Measurements from ENCODE around the gene NTMT2.
"Not testable (repeated sequence)": the region's sequence is repeated elsewhere in the genome, so short reads cannot be mapped to it uniquely, and the experiment has no call there.

NTMT2 gene

GRCh38 chr1:170156594-170156993 is 10.8 kb downstream of the NTMT2 start:
- DNase-seq, result no peak

- DNase-seq, result no peak
These were observed 12.1 kb downstream of the NTMT2 start for GRCh38 chr1:170157820-170158219.

- DNase-seq, result no peak
These were observed 16.9 kb downstream of the NTMT2 start for GRCh38 chr1:170162459-170163246.

- DNase-seq, result no peak
These were observed 18.5 kb downstream of the NTMT2 start for GRCh38 chr1:170164103-170164763.

DNA sequence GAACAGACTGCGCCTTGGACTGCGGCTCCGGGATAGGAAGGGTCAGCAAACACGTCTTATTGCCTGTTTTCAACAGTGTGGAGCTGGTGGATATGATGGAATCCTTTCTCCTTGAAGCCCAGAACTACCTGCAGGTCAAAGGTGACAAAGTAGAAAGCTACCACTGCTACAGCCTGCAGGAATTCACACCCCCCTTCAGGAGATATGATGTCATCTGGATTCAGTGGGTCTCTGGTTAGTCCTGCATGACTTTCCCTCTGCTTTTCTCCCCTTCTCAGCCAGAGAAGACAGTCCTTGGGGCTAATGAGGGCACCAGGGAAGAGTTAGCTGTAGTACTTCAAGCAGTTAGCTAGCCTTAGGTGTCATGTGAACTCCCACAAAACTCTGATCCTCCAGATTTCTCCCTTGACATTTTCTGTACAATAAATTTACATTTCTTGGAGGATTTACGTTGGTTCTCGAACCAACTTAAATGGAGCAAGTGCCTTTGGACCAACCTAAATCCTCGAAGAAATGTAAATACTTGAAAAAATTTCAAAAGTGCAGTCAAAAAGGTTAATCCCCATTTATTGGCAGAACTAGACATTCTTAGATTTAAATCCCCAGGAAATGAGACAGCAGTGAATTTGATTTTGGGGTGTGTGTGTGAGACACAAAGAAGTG is 20.9 kb downstream of the NTMT2 start:
- DNase-seq, result no peak

DNA sequence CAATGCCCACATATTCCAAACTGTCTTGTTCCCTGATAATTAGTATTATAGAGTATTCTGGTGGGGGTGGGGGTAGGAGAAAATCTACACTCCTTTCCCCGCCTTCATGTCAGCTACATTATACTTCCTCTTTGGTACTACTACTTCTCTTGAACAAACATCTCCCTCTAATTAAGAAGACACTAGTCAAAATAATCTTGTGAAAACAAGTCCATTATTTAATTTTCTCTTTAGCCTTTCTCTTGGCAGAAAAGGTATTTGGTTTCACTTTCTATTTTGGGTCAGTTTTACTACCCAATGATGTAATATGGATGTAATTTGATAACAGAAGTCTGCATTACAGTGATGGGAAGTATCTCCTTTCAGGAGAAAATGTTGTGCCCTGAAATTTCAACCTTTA is 22.5 kb downstream of the NTMT2 start:
- no peak for DNase-seq

- DNase-seq, result not testable (repeated sequence)
These were observed 24.8 kb downstream of the NTMT2 start for GRCh38 chr1:170170513-170170912.

DNA sequence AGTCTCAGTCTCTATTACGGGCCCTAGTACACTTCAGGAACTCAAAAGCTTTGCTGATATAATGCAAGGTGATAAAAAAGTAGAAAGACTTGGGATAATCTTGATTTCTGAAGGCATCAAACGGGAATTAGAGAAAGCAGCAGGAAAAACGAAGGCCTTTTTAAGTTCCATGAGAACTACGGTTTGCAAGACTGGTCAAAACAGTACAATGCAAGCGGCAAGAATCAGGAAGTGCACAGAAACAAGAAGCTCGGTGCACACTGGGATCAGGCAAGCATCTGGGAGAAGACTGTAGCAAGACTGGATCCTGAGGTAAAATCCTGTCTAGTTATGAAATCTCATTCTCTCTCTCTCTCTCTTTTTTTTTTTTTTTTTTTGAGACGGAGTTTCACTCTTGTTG is 28.6 kb downstream of the NTMT2 start:
- no peak for DNase-seq

GRCh38 chr1:170175041-170175440 is 29.3 kb downstream of the NTMT2 start:
- DNase-seq, result no peak

- no peak for DNase-seq
These were observed 29.7 kb downstream of the NTMT2 start for GRCh38 chr1:170175484-170175883.

GRCh38 chr1:170176772-170177171 is 31.0 kb downstream of the NTMT2 start:
- no peak for DNase-seq

DNA sequence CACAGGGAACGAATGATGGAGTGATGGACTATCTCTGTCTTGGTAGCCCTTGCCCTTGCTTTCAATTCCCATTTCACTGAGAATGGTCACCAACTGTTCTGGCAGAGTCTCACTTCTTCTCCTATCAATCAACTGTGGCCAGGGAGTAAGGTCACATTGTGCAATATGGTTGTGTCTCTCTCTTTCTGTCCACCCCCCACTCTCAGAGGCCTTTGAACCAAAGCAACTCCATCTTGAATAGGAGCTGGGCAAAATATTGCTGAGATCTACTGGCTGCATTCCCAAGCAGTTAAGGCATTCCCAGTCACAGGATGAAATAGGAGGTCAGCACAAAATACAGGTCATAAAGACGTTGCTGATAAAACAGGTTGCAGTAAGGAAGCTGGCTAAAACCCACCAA is 36.7 kb downstream of the NTMT2 start:
- DNase-seq, result no peak

GRCh38 chr1:170192546-170192945 is 46.8 kb downstream of the NTMT2 start:
- DNase-seq, result no peak

DNA sequence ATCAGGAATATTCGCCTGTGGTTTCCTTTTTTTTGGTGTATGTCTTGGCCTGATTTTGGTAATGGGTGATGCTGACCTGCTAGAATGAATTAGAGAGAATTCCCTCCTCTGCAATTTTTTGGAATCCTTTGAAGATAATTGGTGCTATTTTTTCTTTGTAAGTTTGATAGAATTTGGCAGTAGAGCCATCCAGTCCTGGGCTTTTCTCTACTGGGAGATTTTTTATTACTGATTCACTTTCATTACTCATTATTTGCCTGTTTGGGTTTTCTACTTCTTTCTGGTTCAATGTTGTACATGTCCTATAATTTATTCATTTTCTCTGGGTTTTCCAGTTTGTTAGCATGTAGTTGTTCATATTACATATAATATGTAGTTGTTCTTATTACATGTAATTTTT is 48.7 kb downstream of the NTMT2 start:
- no peak for DNase-seq

DNA sequence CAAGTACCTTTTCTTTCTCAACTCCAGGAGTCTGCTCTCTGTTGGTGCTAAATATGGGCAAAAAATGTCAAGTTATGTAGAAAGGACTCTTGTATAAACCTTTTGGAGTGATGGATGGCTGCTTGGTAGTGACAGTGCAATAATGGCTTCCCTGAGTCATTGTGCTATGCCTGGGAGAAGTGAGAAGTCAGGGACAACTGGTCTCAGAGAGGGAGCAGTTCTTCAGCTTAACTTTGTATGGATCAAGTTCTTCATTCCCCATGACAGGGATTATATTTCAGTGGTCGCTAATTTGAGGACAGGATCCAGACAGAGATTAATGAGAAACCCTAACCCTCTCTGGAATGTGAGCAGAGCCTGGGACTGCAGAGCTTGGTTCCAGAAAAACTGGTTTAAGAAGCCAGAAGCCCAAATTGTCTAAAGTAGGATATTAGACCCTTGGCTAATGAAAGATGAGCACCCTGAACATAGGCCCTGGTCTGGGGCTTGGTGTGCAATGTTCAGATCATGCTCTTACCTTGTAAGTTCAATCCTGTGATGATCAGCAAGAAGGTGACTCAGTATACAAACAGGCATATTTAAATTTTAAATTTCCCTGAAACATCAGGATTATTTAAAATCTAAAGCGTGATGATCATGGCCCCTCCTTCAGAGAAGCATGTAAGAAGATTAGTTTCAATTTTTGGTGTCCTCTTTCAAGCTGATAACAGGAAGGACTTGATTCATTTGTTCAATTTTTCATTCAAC is 50.9 kb downstream of the NTMT2 start:
- DNase-seq, result no peak

DNA sequence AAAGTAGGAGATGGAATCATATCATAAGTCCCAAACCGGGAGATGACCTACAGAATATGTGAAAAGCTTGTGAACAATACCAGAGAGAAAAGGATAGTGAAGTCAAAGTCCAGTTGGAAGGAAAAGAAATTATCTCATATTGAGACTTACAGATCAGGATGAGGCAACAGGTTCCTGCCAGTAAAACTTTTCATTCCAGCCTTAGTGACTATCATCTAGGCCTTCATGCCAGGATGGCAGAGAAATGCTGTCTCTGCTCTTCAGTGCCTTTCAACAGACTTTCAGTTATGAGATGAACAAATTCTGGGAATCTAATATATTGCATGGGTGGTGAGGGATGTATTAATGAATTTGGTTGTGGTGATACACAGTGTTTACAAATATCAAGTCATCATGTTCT is 52.3 kb downstream of the NTMT2 start:
- DNase-seq, result no peak

DNA sequence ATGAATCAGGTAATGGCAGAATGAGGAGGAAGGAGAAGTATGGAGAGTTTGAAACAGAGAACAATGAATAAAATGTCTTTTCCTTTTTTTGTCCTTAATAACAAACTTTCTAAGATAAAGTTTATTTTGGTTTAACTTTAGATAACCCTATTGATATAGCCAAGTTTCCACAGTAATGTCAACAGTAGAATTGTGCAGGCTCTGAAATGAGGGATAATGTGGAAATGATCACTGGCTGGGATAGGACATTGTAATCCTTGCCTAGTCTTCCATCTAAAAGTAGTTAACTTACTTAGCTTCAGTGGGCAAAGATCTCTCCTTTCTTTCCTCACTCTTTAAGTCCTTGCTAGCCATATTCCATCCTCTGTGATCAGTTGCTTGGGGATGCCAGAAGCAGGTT is 52.8 kb downstream of the NTMT2 start:
- DNase-seq, result no peak

GRCh38 chr1:170200161-170200560 is 54.4 kb downstream of the NTMT2 start:
- no peak for DNase-seq

DNA sequence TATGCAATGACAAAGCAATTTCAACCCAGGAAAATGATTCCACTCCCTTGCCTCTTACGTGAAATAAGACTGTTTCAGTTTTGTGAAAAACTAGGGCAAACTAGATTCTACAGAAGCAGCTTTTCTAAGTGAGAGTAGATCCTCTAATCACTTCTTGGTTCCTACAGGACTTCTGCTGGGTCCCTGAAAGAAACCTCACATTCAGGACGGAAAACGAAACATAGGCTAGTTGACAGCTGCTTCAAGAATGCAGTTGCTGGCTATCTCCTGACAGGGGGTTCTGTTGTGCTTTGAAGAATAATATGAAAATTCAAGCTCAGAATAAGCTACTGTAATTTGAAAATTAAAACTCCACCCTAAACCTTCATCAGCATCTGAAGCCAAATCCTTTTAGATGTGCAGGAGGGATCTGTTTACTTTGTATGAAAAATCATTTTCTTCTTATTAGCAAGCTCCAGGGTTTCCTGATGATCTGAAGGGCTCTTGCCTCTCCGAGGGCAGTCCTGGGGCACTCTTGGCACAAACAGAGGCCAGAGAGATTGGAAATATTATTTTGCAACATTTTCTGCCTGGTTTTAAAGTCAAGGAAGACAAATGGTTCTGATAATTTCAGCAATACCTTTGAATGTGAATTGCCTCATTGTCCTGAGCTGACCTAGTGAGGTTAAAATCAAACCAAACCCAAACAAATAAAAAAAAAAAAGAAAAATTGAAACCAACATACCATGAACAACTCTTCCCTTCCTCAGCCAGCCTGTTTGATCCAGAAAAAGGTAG is 55.0 kb downstream of the NTMT2 start:
- DNase-seq, result no peak

GRCh38 chr1:170203693-170204092 is 57.9 kb downstream of the NTMT2 start:
- no peak for DNase-seq

- no peak for DNase-seq
These were observed 58.4 kb downstream of the NTMT2 start for GRCh38 chr1:170204121-170204520.

Data from nucleus accumbens (tissue), 56 donors.